Endometrial microvascular endothelial cells (primary cell): ENCODE measurements around the gene XPO1. TPM values are rescaled to one million over a fixed set of nuclear protein-coding genes. Genes with fewer than 3 reads are reported as not detected.
"Not testable (repeated sequence)": the region's sequence is repeated elsewhere in the genome, so short reads cannot be mapped to it uniquely, and the experiment has no call there.

Source experiments
- in situ Hi-C: cut with HindIII; loops from 2 replicates; pipeline ENCODE4 v1.10.0; 2017; ENCODE audit warnings: low sequenced_read_pairs, low pct_unique_long_range_greater_than_20kb; ENCODE audit errors: inconsistent ontology term
- total RNA-seq: library from RNA; depleted of rRNA; stranded (reverse); fragments of >200 nt; gene quantifications from one replicate; pipeline ENCODE4 v1.2.3, GENCODE V29; 2015; ENCODE audit errors: inconsistent ontology term

Gene XPO1
- total RNA-seq, result 160 TPM

- in situ Hi-C loops, result no loop called here
Measured at GRCh38 chr2:61538200-61538919, at the start of gene XPO1. Gene XPO1 (minus strand): TSS chr2:61538356. CDS start chr2:61533897, 4,459 bp downstream.

GRCh38 chr2:61586928-61587327 is 48.8 kb upstream of the XPO1 start:
- in situ Hi-C loops, result not testable (repeated sequence)

- in situ Hi-C loops, result no loop called here
Measured at GRCh38 chr2:61585383-61585782, 47.2 kb upstream of the XPO1 start.

GRCh38 chr2:61584368-61584767 is 46.2 kb upstream of the XPO1 start:
- in situ Hi-C loops, result not testable (repeated sequence)

- in situ Hi-C loops, result no loop called here
Measured at GRCh38 chr2:61582165-61582564, 44.0 kb upstream of the XPO1 start.

- in situ Hi-C loops, result no loop called here
Measured at GRCh38 chr2:61581716-61582115, 43.6 kb upstream of the XPO1 start.

- in situ Hi-C loops, result no loop called here
Measured at GRCh38 chr2:61575447-61575859, 37.3 kb upstream of the XPO1 start.

- in situ Hi-C loops, result no loop called here
Measured at GRCh38 chr2:61566566-61566965, 28.4 kb upstream of the XPO1 start.

- in situ Hi-C loops, result no loop called here
Measured at GRCh38 chr2:61562615-61563014, 24.5 kb upstream of the XPO1 start.

- in situ Hi-C loops, result no loop called here
Measured at GRCh38 chr2:61558160-61558559, 20.0 kb upstream of the XPO1 start.

- in situ Hi-C loops, result no loop called here
Measured at GRCh38 chr2:61557381-61557780, 19.2 kb upstream of the XPO1 start.

GRCh38 chr2:61554604-61555003 is 16.4 kb upstream of the XPO1 start:
- in situ Hi-C loops, result no loop called here

- in situ Hi-C loops, result no loop called here
Measured at GRCh38 chr2:61550375-61551209, 12.4 kb upstream of the XPO1 start.

- in situ Hi-C loops, result no loop called here
Measured at GRCh38 chr2:61549546-61549945, 11.4 kb upstream of the XPO1 start.

GRCh38 chr2:61543062-61543461 is 4.9 kb upstream of the XPO1 start:
- in situ Hi-C loops, result no loop called here

- in situ Hi-C loops, result not testable (repeated sequence)
Measured at GRCh38 chr2:61540167-61540566, 2.0 kb upstream of the XPO1 start.

GRCh38 chr2:61538920-61539520 is 864 bp upstream of the XPO1 start:
- in situ Hi-C loops, result no loop called here

- in situ Hi-C loops, result no loop called here
Measured at GRCh38 chr2:61537950-61538199, 281 bp downstream of the XPO1 start.

GRCh38 chr2:61537277-61537949 is 743 bp downstream of the XPO1 start:
- in situ Hi-C loops, result no loop called here
